Activated CD4-positive, alpha-beta T cell treated with anti-CD3 and anti-CD28 coated beads, Interleukin-2, amount 10 ng/mL, durations not matched to agents 7 days and 5 days (primary cell): Measurements from ENCODE around the gene HIVEP3. TPM values are rescaled to one million over a fixed set of nuclear protein-coding genes. Genes with fewer than 3 reads are reported as not detected.

Experiments
- CTCF ChIA-PET: fragments of 350-600 bp; sonication (Branson Sonifier 250); formaldehyde crosslinking; loops from one replicate; lab custom pipeline; 2021; ENCODE audit warnings: antibody characterized with exemption; lab: Charles Lee
- POLR2A ChIA-PET: fragments of 350-600 bp; sonication (Branson Sonifier 250); formaldehyde crosslinking; loops from one replicate; lab custom pipeline; 2021; ENCODE audit warnings: antibody characterized with exemption; lab: Charles Lee
- DNase-seq: peaks from one replicate; pipeline ENCODE4 v3.0.0-alpha.2; 2020
- H3K27ac Mint-ChIP-seq: one replicate; pipeline ENCODE4 v1.8.0; 2021; ENCODE audit warnings: mild to moderate bottlenecking, moderate library complexity, mixed read lengths
- H3K27me3 Mint-ChIP-seq: one replicate; pipeline ENCODE4 v1.8.0; 2021; ENCODE audit warnings: mixed read lengths
- H3K36me3 Mint-ChIP-seq: one replicate; pipeline ENCODE4 v1.8.0; 2021; ENCODE audit warnings: low read depth, mixed read lengths
- H3K4me1 Mint-ChIP-seq: one replicate; pipeline ENCODE4 v1.8.0; 2021; ENCODE audit warnings: mixed read lengths
- H3K4me3 Mint-ChIP-seq: one replicate; pipeline ENCODE4 v1.8.0; 2021; ENCODE audit warnings: mild to moderate bottlenecking, moderate library complexity, mixed read lengths
- H3K9me3 Mint-ChIP-seq: one replicate; pipeline ENCODE4 v1.8.0; 2021; ENCODE audit warnings: mixed read lengths
- total RNA-seq, 2 experiments: library from RNA; stranded (reverse); gene quantifications; one replicate each; pipeline ENCODE4 v1.2.3, GENCODE V29; 2021

Gene HIVEP3
- total RNA-seq, 2 experiments from 2014 or later: 18.4 to 21.5 TPM

GRCh38 chr1:41740630-41741239 lies 178.0 kb downstream of the HIVEP3 start:
- ChIA-PET POLR2A (no interaction called here), CTCF (interaction anchor here (1.4 to 1.5 kb wide), 2 partner anchors 11 to 13 kb away, joined by 3 to 4 read pairs; no protein-coding TSS in a partner anchor)
- H3K27ac Mint-ChIP-seq: peak overlapping the region; percentile 91
- no peak overlapping the region for H3K4me3 Mint-ChIP-seq
- H3K4me1 Mint-ChIP-seq: peaks cover 62% of the 10 kb centered on the region
- no peaks in the 10 kb centered on the region for H3K36me3 Mint-ChIP-seq
- peak; percentile 23 for DNase-seq
- H3K9me3 Mint-ChIP-seq: no peaks in the 10 kb centered on the region
- no peaks in the 10 kb centered on the region for H3K27me3 Mint-ChIP-seq

DNA sequence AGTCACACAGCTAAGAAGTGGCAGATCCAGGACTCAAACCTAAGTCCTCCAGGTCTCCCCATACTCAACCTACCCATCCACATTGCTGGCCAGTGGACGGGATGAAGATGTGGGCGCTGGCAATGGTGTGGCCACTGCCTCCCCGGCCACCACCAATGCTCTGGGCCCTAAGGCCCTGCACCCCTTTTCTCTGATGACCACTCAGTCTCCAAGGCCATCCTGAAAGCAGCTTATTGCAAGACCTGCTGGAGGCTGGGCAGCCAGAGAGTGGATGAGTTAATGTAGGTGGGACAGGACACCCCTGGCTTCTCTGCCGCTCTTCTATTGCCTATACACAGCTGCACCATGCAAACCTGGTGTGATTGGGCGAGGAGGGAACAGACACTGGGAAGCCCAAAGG lies 178.7 kb downstream of the HIVEP3 start:
- no peaks in the 10 kb centered on the region for H3K27me3 Mint-ChIP-seq
- no peak for DNase-seq
- POLR2A ChIA-PET: no interaction called here
- no peaks in the 10 kb centered on the region for H3K36me3 Mint-ChIP-seq
- H3K4me3 Mint-ChIP-seq: no peak overlapping the region
- H3K4me1 Mint-ChIP-seq: peaks cover 65% of the 10 kb centered on the region
- CTCF ChIA-PET: interaction anchor here (1.3 to 3.2 kb wide), 4 partner anchors 11 to 15 kb away, joined by 3 to 13 read pairs (median 4); no protein-coding TSS in a partner anchor
- no peaks in the 10 kb centered on the region for H3K9me3 Mint-ChIP-seq
- peak overlapping the region; percentile 91 for H3K27ac Mint-ChIP-seq

DNA sequence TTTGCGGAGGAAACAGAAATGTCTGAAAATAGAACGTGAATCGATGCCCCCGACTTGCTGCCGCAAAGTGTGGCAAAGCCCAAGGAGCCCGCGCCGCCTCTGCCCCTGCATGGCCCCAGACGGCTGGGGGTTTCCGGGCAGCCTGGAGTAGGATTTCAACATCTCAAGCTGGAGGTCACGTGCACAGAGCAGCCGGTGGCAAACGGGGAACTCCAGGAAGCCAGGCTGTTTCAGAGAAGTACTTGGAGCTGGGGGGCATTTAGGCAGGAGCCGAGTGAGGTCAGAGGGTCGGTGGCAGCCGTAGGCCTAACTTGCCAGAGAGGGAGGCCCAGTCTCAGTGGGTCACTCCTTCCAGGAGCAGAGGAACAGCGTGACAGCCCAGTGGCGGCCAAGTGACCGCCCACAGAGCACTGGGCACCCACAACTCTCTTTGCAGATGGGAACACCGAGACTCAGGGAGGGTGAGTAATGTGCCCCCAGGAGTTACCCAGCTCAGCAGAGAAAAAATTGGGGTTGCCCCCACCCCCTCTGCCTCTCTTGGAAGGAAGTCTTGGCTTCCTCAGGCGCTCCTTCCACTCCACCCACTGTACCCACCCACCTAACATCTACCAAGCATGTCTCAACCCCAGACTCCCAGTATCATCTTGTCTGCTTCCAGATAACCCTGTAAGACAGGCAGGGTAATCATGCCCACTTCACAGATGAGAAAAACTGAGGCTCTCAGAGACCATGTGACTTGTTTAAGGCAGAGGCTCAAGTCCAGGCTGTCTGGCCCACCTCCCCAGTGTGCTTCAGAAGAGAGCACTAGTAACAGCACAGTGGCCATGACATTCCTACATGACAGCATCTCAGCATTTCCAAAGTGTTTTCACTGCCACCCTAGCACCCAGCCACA lies 179.4 kb downstream of the HIVEP3 start:
- ChIA-PET POLR2A (no interaction called here), CTCF (interaction anchor here (1.2 to 3.2 kb wide), 4 partner anchors 11 to 66 kb away, joined by 3 to 13 read pairs (median 4); no protein-coding TSS in a partner anchor)
- H3K4me1 Mint-ChIP-seq: peaks cover 65% of the 10 kb centered on the region
- no peaks in the 10 kb centered on the region for H3K9me3 Mint-ChIP-seq
- no peaks in the 10 kb centered on the region for H3K27me3 Mint-ChIP-seq
- H3K4me3 Mint-ChIP-seq: peak overlapping the region; percentile 61
- H3K36me3 Mint-ChIP-seq: no peaks in the 10 kb centered on the region
- peak overlapping the region; percentile 91 for H3K27ac Mint-ChIP-seq
- DNase-seq: peak; percentile 63

- POLR2A ChIA-PET: no interaction called here
- Mint-ChIP-seq H3K27ac (peak overlapping the region; percentile 91), H3K4me3 (no peak overlapping the region), H3K9me3 (no peaks in the 10 kb centered on the region), H3K36me3 (no peaks in the 10 kb centered on the region), H3K4me1 (peaks cover 61% of the 10 kb centered on the region), H3K27me3 (no peaks in the 10 kb centered on the region)
- DNase-seq: no peak
- CTCF ChIA-PET: interaction anchor here (0.7 to 3.2 kb wide), 6 partner anchors 10 to 73 kb away, joined by 3 to 13 read pairs (median 3); no protein-coding TSS in a partner anchor
Observed at GRCh38 chr1:41738475-41738874, 180.2 kb downstream of the HIVEP3 start.

GRCh38 chr1:41738006-41738405 lies 180.7 kb downstream of the HIVEP3 start:
- Mint-ChIP-seq H3K4me3 (no peak overlapping the region), H3K4me1 (peaks cover 57% of the 10 kb centered on the region), H3K27ac (peak overlapping the region; percentile 55), H3K36me3 (no peaks in the 10 kb centered on the region), H3K27me3 (no peaks in the 10 kb centered on the region), H3K9me3 (no peaks in the 10 kb centered on the region)
- CTCF ChIA-PET: interaction anchor here (0.7 to 3.2 kb wide), 4 partner anchors 9 to 74 kb away, joined by 3 to 13 read pairs (median 3); no protein-coding TSS in a partner anchor
- POLR2A ChIA-PET: no interaction called here
- DNase-seq: no peak

GRCh38 chr1:41735631-41736260 lies 183.0 kb downstream of the HIVEP3 start:
- no peak overlapping the region for H3K27ac Mint-ChIP-seq
- H3K27me3 Mint-ChIP-seq: no peaks in the 10 kb centered on the region
- DNase-seq: no peak
- no peak overlapping the region for H3K4me3 Mint-ChIP-seq
- ChIA-PET CTCF (interaction anchor here (1.6 kb wide), 1 partner anchor 16 kb away, joined by 3 read pairs; no protein-coding TSS in a partner anchor), POLR2A (no interaction called here)
- H3K36me3 Mint-ChIP-seq: no peaks in the 10 kb centered on the region
- peaks cover 4% of the 10 kb centered on the region for H3K9me3 Mint-ChIP-seq
- peaks cover 35% of the 10 kb centered on the region for H3K4me1 Mint-ChIP-seq

- DNase-seq: no peak
- Mint-ChIP-seq H3K27ac (no peak overlapping the region), H3K27me3 (no peaks in the 10 kb centered on the region), H3K4me3 (no peak overlapping the region), H3K36me3 (no peaks in the 10 kb centered on the region), H3K9me3 (peaks cover 4% of the 10 kb centered on the region), H3K4me1 (peaks cover 29% of the 10 kb centered on the region)
- ChIA-PET CTCF (interaction anchor here (1.6 kb wide), 1 partner anchor 16 kb away, joined by 3 read pairs; no protein-coding TSS in a partner anchor), POLR2A (no interaction called here)
Observed at GRCh38 chr1:41735139-41735538, 183.6 kb downstream of the HIVEP3 start.

DNA sequence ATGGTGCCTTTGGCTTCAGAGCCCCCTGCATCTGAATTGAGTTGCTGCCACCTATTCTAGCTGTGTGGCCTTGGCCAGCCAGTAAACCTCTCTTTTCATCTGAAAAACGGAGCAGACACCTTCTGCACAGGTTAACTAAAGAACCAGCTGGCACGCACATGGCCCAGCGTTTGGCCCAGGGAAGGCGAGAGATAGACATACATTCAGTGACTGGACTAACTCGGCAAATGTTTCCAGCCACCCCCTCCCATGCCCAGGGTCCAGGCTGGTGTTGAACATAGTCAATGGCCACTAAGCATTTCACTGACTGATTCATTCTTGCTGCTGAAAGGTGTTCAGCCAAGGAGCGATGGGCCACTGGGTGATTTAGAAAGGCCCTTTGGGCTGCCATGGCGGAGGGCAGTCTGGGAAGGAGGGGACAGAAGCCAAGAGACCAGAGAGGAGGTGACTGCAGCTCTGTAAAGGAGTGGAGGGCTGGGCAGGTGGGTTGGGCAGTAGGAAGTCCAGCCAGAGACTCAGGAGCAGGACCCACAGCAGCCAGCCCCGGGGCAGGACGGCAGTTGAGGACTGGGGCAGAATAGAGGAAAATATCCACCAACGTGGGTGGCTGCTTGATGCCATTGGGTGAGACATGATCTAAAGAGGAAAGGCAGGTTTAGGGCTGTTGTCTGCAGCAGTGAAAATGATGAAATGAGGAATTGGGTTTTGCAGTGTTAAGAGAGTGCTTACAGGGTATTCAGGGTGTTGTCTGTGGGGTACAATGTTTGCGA lies 184.3 kb downstream of the HIVEP3 start:
- Mint-ChIP-seq H3K4me3 (no peak overlapping the region), H3K36me3 (no peaks in the 10 kb centered on the region), H3K4me1 (peaks cover 27% of the 10 kb centered on the region), H3K27me3 (no peaks in the 10 kb centered on the region), H3K27ac (peak overlapping the region; percentile 2), H3K9me3 (peaks cover 4% of the 10 kb centered on the region)
- ChIA-PET CTCF (no interaction called here), POLR2A (interaction anchor here (0.5 kb wide), 1 partner anchor 12 kb away, joined by 4 read pairs; no protein-coding TSS in a partner anchor)
- DNase-seq: no peak

DNA sequence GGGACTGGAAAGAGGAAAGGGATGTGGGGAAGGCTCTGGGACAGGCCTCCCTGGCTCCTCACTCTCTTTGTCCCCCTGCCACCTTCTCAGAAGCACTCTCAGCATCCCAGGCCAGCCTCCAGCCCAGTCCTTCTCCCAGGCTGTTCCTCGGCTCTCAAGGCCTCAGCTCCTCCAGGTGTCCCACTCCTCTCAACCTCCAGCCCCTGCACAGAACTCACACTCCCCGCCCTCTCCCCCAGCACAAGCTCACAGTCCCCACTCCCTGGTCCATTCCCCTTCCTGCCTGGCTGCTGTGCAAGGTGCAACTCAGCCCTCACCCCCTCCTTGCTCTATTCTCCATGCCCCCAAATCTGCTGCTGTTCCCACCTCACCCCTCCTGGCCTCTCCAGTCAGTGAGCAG lies 185.0 kb downstream of the HIVEP3 start:
- ChIA-PET CTCF (no interaction called here), POLR2A (no interaction called here)
- Mint-ChIP-seq H3K27me3 (no peaks in the 10 kb centered on the region), H3K27ac (peak overlapping the region; percentile 2), H3K9me3 (peaks cover 4% of the 10 kb centered on the region), H3K36me3 (no peaks in the 10 kb centered on the region), H3K4me3 (no peak overlapping the region), H3K4me1 (peaks cover 27% of the 10 kb centered on the region)
- no peak for DNase-seq

GRCh38 chr1:41733021-41733420 lies 185.7 kb downstream of the HIVEP3 start:
- H3K9me3 Mint-ChIP-seq: peaks cover 4% of the 10 kb centered on the region
- ChIA-PET CTCF (no interaction called here), POLR2A (no interaction called here)
- H3K4me1 Mint-ChIP-seq: peaks cover 28% of the 10 kb centered on the region
- no peak overlapping the region for H3K27ac Mint-ChIP-seq
- H3K27me3 Mint-ChIP-seq: no peaks in the 10 kb centered on the region
- no peak overlapping the region for H3K4me3 Mint-ChIP-seq
- H3K36me3 Mint-ChIP-seq: no peaks in the 10 kb centered on the region
- DNase-seq: no peak

GRCh38 chr1:41731516-41732030 lies 187.1 kb downstream of the HIVEP3 start:
- H3K4me1 Mint-ChIP-seq: peaks cover 36% of the 10 kb centered on the region

More at GRCh38 chr1:41731516-41732030, 187.1 kb downstream of the HIVEP3 start:
- peaks cover 4% of the 10 kb centered on the region for H3K9me3 Mint-ChIP-seq
- no peak overlapping the region for H3K27ac Mint-ChIP-seq
- H3K4me3 Mint-ChIP-seq: no peak overlapping the region
- POLR2A ChIA-PET: no interaction called here
- no peaks in the 10 kb centered on the region for H3K27me3 Mint-ChIP-seq
- CTCF ChIA-PET: interaction anchor here (0.6 to 1.1 kb wide), 2 partner anchors 10 to 482 kb away, joined by 3 read pairs; no protein-coding TSS in a partner anchor
- no peaks in the 10 kb centered on the region for H3K36me3 Mint-ChIP-seq
- DNase-seq: no peak
